MV-4-11 (cell line): ENCODE results near the gene ADGRV1.
"Not testable (repeated sequence)": the region's sequence is repeated elsewhere in the genome, so short reads cannot be mapped to it uniquely, and the experiment has no call there.

Source experiments
- DNase-seq: peaks from one replicate; lab custom pipeline; 2025; lab: John Stamatoyannopoulos, UW

The ADGRV1 gene

GRCh38 chr5:90909940-90910339 is 351.3 kb downstream of the ADGRV1 start:
- DNase-seq = no peak

DNA sequence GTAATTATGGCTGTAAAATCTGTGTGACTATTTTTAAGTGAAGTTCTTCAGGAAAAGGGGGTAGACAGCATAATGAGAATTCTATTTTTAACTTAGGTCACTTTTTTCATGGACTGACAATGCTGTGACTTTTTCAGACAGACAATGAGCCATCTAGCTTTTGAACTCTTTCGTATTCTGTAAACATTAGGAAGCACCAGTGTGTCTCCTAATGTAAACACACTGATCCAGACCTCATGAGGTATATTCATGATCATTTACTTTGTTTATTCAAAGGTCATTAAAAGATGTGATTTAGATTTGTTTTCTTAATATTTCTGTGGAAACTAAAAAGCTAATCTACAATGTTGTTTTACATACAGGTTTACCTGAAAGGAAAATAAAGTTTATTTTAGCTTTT is 352.6 kb downstream of the ADGRV1 start:
- no peak for DNase-seq

DNA sequence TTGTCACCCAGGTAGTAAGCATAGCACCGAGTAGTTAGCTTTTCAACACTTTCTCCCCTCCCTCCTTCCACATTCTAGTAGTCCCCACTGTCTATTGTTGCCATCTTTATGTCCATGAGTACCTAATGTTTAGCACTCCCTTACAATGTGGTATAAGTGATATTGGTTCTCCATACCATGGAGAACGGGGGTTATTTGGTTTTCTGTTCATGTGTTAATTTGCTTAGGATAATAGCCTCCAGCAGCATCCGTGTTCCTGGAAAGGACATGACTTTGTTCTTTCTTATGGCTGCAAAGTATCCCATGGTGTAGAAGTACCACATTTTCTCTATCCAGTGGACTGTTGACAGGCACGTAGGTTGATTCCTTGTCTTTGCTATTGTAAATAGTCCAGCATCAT is 353.9 kb downstream of the ADGRV1 start:
- DNase-seq = no peak

DNA sequence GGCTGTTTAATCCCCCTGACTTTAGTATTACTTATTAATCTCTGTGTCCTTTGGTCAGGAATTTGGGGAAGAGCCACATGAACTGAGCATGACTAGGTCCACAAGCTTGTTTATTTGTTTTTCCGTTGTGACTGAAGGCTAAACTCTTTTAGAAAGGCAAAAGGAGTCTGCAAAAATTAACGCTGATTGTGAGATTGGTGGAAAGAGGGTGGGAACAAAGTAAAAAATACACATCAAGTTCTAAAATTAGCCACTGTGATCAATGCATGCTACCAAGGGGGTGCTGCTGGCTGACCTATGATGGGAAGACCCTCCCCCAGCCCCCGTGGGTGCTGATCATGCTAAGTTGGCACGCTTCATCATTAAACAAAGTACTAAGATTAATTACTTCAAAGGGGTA is 356.8 kb downstream of the ADGRV1 start:
- DNase-seq = no peak

GRCh38 chr5:90916947-90917800 is 358.6 kb downstream of the ADGRV1 start:
- DNase-seq = no peak

GRCh38 chr5:90917928-90918668 is 359.5 kb downstream of the ADGRV1 start:
- no peak for DNase-seq

DNA sequence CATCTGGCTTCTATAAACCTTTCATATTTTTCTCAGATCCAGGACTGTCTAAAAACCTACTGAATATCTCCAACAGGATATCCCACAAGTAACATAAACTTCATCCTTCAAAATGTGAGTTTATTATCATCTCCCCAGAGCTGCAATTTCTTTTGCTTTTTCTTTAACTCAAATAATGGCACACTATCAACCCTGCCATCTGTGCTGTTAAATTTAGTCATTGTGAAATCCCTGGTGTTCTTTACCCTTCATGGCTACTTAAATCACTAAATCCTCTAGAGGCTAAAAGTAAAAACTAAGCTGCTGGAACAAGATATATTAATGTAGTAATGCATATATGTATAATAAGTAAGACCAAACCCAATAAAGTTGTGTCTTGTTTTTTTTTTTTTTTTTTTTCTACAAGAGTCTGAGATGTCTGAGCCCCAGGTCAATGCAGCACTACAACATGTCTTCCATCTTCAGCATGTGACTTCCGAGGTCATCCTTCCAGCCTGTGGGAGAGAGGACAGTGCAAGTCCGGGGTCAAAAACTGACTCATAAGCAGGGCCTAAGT is 362.9 kb downstream of the ADGRV1 start:
- DNase-seq = no peak

- not testable (repeated sequence) for DNase-seq
Observed at GRCh38 chr5:90924222-90924621, 365.6 kb downstream of the ADGRV1 start.

GRCh38 chr5:90929013-90929839 is 370.6 kb downstream of the ADGRV1 start:
- DNase-seq = not testable (repeated sequence)

DNA sequence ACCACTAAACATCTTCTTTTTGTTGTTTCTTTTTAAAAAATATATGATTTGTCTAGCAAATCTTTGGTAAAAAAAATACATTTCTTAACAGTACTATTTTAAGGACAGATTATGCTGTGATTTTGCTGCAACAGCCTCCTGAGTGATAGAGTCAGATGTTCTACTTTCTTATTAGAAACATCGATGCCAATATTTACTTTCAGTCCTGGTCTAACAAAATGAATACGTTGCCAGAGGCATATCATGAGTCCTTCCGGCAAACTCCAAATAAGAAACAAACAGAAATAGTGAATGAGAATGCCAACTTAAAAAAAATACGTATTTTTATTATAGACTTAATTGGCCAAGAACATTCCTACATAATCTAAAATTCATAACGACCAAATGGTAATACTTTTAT is 371.5 kb downstream of the ADGRV1 start:
- no peak for DNase-seq

DNA sequence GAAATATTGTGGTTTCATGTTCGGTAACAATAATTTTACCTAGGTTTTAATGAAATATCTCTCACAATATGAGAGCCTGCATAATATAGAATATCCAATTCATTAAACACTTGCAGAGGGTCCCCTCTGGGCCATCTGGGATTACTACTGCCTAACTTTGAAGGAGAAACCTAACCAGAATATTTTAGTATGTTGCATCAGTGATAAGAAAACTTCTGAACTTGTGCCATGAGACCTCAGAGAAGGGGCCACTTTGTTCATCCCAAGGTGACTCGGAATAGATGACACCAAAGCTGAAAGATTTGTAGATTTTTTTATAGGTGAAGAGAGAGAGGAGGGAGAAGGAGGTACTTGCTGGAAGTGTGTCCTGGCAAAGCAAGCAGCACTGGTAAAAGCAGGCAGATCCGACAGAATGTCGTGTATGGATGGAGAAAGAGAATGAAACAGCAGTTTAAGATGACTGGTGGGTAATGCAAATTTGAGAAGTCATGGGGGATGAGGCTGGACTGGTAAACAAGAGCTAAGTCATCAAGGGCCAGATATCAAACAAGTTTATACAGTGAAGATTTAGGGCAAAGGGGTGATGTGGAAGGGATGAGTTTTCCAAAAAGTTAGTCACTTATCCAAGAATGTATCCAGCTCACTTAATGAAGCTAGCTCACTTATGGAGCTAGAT is 372.3 kb downstream of the ADGRV1 start:
- DNase-seq = no peak

DNA sequence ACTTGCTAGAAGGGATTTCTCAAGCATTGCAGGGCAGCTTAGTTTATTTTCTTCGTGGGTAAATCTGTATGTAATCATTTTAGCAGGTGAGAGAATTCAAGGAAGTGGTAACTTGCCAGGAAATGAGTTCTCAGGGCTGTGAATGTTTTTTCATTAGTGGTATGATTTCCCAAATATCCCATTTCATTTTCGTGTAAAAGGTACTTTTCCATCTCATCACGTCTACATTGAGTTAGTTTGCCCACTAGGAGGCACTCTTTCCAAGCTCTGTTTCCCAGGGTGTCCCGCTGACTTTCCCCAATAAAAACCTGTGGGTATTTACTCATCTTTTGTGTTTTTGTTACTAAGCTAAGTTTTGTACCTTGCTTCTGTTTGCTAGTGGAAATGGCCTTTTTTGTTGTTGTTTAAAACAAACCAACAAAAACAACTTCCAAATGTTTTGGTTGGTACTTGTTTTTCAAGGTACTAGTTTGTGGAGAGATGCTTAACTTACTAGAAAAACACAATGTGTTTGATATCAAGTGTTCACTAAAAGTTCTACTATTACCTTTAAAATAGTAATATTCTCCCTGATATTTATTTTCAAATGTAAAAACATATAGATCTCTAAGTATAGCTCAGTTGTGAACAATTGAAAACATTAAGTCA is 373.6 kb downstream of the ADGRV1 start:
- peak; percentile 25 for DNase-seq

DNA sequence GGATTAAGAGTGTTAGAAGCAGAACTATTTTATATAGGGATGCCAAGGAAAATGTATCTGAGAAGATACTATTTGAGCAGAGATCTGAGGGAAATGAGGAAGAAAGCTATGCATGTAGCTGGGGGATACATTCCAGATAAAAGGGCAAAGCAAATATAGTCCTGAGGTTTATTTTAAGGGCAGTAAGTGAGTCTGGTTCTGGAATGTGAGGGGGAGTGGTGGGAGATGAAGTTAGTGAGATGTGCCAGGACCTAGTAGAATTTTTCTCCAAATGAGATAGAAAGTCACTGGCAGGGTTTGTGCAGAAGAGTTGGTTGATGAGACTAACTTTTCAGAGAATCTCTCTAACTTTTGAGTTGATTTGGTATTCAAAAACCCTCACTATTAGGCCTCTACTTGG is 374.7 kb downstream of the ADGRV1 start:
- DNase-seq = no peak

DNA sequence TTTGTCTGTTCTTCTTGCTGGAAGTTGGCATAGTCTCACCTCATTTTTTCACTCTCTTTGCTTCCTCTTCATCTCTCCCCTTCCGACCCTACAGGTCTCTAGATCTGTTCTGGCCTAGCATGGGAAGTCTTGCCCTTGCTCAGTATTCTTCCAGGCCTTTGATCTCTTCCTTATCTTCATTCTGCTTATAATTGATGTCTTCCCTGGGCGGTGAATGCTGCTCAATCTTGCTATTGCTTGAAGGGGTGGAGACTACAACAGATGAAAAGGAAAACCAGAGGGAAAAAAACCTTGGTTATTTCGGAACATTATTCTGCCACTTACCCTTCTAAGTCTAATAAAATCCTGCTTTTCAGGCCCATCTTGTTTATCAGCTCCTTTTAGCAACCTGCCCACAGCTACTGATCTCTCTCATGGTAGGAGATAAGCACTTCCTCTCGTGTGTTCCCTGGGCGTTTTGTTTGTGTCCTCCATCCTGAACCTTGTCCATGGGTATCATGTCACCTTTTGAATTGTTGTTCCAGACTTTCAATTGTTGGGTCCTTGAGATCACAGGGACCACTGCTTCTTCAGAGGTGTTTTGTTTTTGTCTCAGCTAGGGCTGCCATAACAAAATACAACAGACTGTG is 375.6 kb downstream of the ADGRV1 start:
- no peak for DNase-seq

GRCh38 chr5:90934738-90935137 is 376.1 kb downstream of the ADGRV1 start:
- no peak for DNase-seq

GRCh38 chr5:90939211-90939610 is 380.6 kb downstream of the ADGRV1 start:
- DNase-seq = no peak

GRCh38 chr5:90940227-90940995 is 381.8 kb downstream of the ADGRV1 start:
- DNase-seq = no peak

GRCh38 chr5:90941002-90941720 is 382.6 kb downstream of the ADGRV1 start:
- no peak for DNase-seq

GRCh38 chr5:90944116-90944515 is 385.5 kb downstream of the ADGRV1 start:
- DNase-seq = no peak
